Neural cell (in vitro differentiated cells): ENCODE results near the gene ANKRD13B. TPM values are rescaled to one million over a fixed set of nuclear protein-coding genes. Genes with fewer than 3 reads are reported as not detected.

ENCODE experiments used
- H2AFZ ChIP-seq: fragments of 200-600, 300-800 bp; sonication (generic), shearing (Covaris generic); 2 replicates; pipeline ENCODE4 v1.6.0; 2014; ENCODE audit warnings: low read depth, mild to moderate bottlenecking, antibody characterized with exemption, low read length, moderate library complexity
- H3F3A ChIP-seq: fragments of 200-600 bp; shearing (Covaris generic); 2 replicates; pipeline ENCODE4 v1.6.1; 2016; ENCODE audit warnings: mild to moderate bottlenecking, moderate library complexity, mixed read lengths, antibody characterized with exemption, low read length; ENCODE audit not compliant: insufficient read depth, poor library complexity, severe bottlenecking
- H3K27ac ChIP-seq: fragments of 200-600, 300-800 bp; sonication (generic), shearing (Covaris generic); 2 replicates; pipeline ENCODE4 v1.5.1; 2014; ENCODE audit warnings: mild to moderate bottlenecking, low read length, moderate library complexity
- H3K27me3 ChIP-seq: fragments of 300-800, 200-600 bp; sonication (generic), shearing (Covaris generic); 2 replicates; pipeline ENCODE4 v1.6.0; 2014; ENCODE audit warnings: mild to moderate bottlenecking, low read depth, low read length, moderate library complexity; ENCODE audit not compliant: insufficient read depth
- H3K36me3 ChIP-seq: fragments of 300-800, 200-600 bp; sonication (generic), shearing (Covaris generic); 2 replicates; pipeline ENCODE4 v1.5.1; 2014; ENCODE audit warnings: mild to moderate bottlenecking, antibody characterized with exemption, low read length, moderate library complexity; ENCODE audit not compliant: insufficient read depth
- H3K4me2 ChIP-seq: fragments of 300-800, 200-600 bp; sonication (generic), shearing (Covaris generic); 2 replicates; pipeline ENCODE4 v1.6.0; 2014; ENCODE audit warnings: mild to moderate bottlenecking, low read length
- H3K4me3 ChIP-seq: fragments of 300-800, 200-600 bp; sonication (generic), shearing (Covaris generic); 2 replicates; pipeline ENCODE4 v1.5.1; 2014; ENCODE audit warnings: mild to moderate bottlenecking, low read length, moderate library complexity
- H3K79me2 ChIP-seq: fragments of 200-600 bp; shearing (Covaris generic); replicated peaks from 2 replicates; pipeline ENCODE4 v1.6.0; 2014; ENCODE audit warnings: mild to moderate bottlenecking, low read length, moderate library complexity; ENCODE audit not compliant: insufficient read depth
- H3K9ac ChIP-seq: fragments of 300-800, 200-600 bp; sonication (generic), shearing (Covaris generic); 2 replicates; pipeline ENCODE4 v1.6.1; 2016; ENCODE audit warnings: mild to moderate bottlenecking, low read length, mixed read lengths
- H3K9me2 ChIP-seq: fragments of 200-600 bp; shearing (Covaris generic); 2 replicates; pipeline ENCODE4 v1.6.1; 2016; ENCODE audit warnings: mild to moderate bottlenecking, low read length, mixed read lengths; ENCODE audit not compliant: insufficient read depth
- H3K9me3 ChIP-seq: fragments of 200-600, 300-800 bp; sonication (generic), shearing (Covaris generic); 2 replicates; pipeline ENCODE4 v1.6.1; 2016; ENCODE audit warnings: mild to moderate bottlenecking, mixed run types, low read length, moderate library complexity, mixed read lengths
- H4K20me1 ChIP-seq: fragments of 200-600 bp; shearing (Covaris generic); 2 replicates; pipeline ENCODE4 v1.6.1; 2016; ENCODE audit warnings: mild to moderate bottlenecking, mixed run types; ENCODE audit not compliant: insufficient read depth
- EP300 ChIP-seq: fragments of 450-650 bp; conservative IDR thresholded peaks from 2 replicates; pipeline ENCODE4 v1.6.1; 2014; ENCODE audit warnings: antibody characterized with exemption, mild to moderate bottlenecking, moderate library complexity; ENCODE audit not compliant: poor library complexity, severe bottlenecking
- EZH2 ChIP-seq: fragments of 200-600, 300-800 bp; shearing (Covaris generic), sonication (generic); IDR thresholded peaks from 2 replicates; pipeline ENCODE4 v1.6.1; 2014; ENCODE audit warnings: antibody characterized with exemption, low read length, borderline replicate concordance, mild to moderate bottlenecking; ENCODE audit not compliant: insufficient read depth, poor library complexity, severe bottlenecking
- MXI1 ChIP-seq: fragments of 450-650 bp; conservative IDR thresholded peaks from 2 replicates; pipeline ENCODE4 v1.6.1; 2014; ENCODE audit warnings: antibody characterized with exemption, mild to moderate bottlenecking; ENCODE audit not compliant: poor library complexity, severe bottlenecking
- POLR2AphosphoS5 ChIP-seq: IDR thresholded peaks from 2 replicates; pipeline ENCODE4 v1.6.1; 2012
- SMC3 ChIP-seq: fragments of 450-650 bp; conservative IDR thresholded peaks from 2 replicates; pipeline ENCODE4 v1.6.1; 2014; ENCODE audit warnings: antibody characterized with exemption, mild to moderate bottlenecking, moderate library complexity; ENCODE audit not compliant: poor library complexity
- TAF1 ChIP-seq: IDR thresholded peaks from 2 replicates; pipeline ENCODE4 v1.6.1; 2012; ENCODE audit warnings: low read depth
- polyA plus RNA-seq: library from polyadenylated mRNA; depleted of rRNA; stranded (reverse); fragments of >200 nt; gene quantifications from 2 replicates; pipeline ENCODE4 v1.2.3, GENCODE V29; 2014
- TF ChIP-seq, protein P1 (sequence below): fragments of 450-650 bp; IDR thresholded peaks from 2 replicates; pipeline ENCODE4 v1.5.1; 2014; ENCODE audit warnings: antibody characterized with exemption, mild to moderate bottlenecking, moderate library complexity; ENCODE audit not compliant: poor library complexity, severe bottlenecking
- TF ChIP-seq, protein P2 (sequence below): IDR thresholded peaks from 2 replicates; pipeline ENCODE4 v1.6.1; 2012; ENCODE audit warnings: borderline replicate concordance

The ANKRD13B gene
- polyA plus RNA-seq, 1 donor from 2014 or later = 35.0 TPM

GRCh38 chr17:29608986-29609385 lies 16.1 kb downstream of the ANKRD13B start:
- Histone ChIP-seq H3K27me3 (no peaks in the 10 kb centered on the region), H3K36me3 (peaks cover 10% of the 10 kb centered on the region), H3K27ac (no peak overlapping the region), H2AFZ (no peak overlapping the region), H3K4me3 (no peak overlapping the region), H3F3A (no peaks in the 10 kb centered on the region), H3K9ac (no peak overlapping the region), H3K79me2 (peaks cover 6% of the 10 kb centered on the region), H3K9me2 (no peaks in the 10 kb centered on the region), H3K4me2 (no peak overlapping the region), H4K20me1 (no peaks in the 10 kb centered on the region), H3K9me3 (no peaks in the 10 kb centered on the region)
- TF ChIP-seq SMC3 = no peak
- TF ChIP-seq EZH2 = no peak
- TF ChIP-seq EP300 = no peak

DNA sequence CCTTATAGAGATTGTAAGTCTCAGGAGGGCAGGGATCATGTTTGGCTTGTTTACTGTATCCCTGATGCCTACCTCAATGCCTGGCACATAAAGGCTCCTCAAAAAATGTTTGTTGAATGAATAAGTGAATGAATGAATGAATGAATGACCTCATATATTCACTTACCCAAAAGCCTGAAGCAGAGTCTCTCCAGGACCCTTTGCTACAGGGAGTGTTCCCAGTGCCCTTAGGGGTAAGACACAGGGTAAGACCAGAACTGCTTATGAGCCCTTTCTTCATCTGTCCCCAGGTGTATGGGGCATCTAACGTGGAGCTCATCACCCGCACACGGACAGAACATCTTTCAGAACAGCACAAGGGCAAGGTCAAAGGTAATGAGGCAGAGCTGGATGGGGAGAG lies 17.5 kb downstream of the ANKRD13B start:
- H3K9me3 ChIP-seq = no peaks in the 10 kb centered on the region
- peaks cover 10% of the 10 kb centered on the region for H3K36me3 ChIP-seq

More for the DNA sequence above, 17.5 kb downstream of the ANKRD13B start:
- H4K20me1 ChIP-seq = no peaks in the 10 kb centered on the region
- peaks cover 5% of the 10 kb centered on the region for H3K79me2 ChIP-seq
- no peak overlapping the region for H3K27ac ChIP-seq
- H3K4me3 ChIP-seq = no peak overlapping the region
- H2AFZ ChIP-seq = no peak overlapping the region
- H3K9me2 ChIP-seq = no peaks in the 10 kb centered on the region
- H3F3A ChIP-seq = no peaks in the 10 kb centered on the region
- H3K27me3 ChIP-seq = peaks cover 7% of the 10 kb centered on the region
- no peak overlapping the region for H3K4me2 ChIP-seq
- TF ChIP-seq EZH2 (no peak), SMC3 (no peak), TAF1 (no peak), EP300 (no peak), MXI1 (no peak), POLR2AphosphoS5 (no peak)
- TF ChIP-seq, protein P1, sequence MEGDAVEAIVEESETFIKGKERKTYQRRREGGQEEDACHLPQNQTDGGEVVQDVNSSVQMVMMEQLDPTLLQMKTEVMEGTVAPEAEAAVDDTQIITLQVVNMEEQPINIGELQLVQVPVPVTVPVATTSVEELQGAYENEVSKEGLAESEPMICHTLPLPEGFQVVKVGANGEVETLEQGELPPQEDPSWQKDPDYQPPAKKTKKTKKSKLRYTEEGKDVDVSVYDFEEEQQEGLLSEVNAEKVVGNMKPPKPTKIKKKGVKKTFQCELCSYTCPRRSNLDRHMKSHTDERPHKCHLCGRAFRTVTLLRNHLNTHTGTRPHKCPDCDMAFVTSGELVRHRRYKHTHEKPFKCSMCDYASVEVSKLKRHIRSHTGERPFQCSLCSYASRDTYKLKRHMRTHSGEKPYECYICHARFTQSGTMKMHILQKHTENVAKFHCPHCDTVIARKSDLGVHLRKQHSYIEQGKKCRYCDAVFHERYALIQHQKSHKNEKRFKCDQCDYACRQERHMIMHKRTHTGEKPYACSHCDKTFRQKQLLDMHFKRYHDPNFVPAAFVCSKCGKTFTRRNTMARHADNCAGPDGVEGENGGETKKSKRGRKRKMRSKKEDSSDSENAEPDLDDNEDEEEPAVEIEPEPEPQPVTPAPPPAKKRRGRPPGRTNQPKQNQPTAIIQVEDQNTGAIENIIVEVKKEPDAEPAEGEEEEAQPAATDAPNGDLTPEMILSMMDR = no peak
- TF ChIP-seq, protein P2, sequence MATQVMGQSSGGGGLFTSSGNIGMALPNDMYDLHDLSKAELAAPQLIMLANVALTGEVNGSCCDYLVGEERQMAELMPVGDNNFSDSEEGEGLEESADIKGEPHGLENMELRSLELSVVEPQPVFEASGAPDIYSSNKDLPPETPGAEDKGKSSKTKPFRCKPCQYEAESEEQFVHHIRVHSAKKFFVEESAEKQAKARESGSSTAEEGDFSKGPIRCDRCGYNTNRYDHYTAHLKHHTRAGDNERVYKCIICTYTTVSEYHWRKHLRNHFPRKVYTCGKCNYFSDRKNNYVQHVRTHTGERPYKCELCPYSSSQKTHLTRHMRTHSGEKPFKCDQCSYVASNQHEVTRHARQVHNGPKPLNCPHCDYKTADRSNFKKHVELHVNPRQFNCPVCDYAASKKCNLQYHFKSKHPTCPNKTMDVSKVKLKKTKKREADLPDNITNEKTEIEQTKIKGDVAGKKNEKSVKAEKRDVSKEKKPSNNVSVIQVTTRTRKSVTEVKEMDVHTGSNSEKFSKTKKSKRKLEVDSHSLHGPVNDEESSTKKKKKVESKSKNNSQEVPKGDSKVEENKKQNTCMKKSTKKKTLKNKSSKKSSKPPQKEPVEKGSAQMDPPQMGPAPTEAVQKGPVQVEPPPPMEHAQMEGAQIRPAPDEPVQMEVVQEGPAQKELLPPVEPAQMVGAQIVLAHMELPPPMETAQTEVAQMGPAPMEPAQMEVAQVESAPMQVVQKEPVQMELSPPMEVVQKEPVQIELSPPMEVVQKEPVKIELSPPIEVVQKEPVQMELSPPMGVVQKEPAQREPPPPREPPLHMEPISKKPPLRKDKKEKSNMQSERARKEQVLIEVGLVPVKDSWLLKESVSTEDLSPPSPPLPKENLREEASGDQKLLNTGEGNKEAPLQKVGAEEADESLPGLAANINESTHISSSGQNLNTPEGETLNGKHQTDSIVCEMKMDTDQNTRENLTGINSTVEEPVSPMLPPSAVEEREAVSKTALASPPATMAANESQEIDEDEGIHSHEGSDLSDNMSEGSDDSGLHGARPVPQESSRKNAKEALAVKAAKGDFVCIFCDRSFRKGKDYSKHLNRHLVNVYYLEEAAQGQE = no peak
- no peak overlapping the region for H3K9ac ChIP-seq
